Stimulated activated CD4-positive, alpha-beta T cell treated with anti-CD3 and anti-CD28 coated beads, Interleukin-1b, Interleukin-23, amount 100 ng/mL, for 4 hours (primary cell): ENCODE measurements around the gene ANO9.
A peak's percentile ranks its signal among the peaks of the same experiment; 100 is the strongest.

ENCODE experiments used
- DNase-seq, 2 donors: peaks; one replicate each; pipeline ENCODE4 v3.0.0-alpha.2; 2020; ENCODE audit warnings: low read depth in 2 of 2

Gene ANO9

GRCh38 chr11:370070-370941 lies 71.5 kb downstream of the ANO9 start:
- no peak for DNase-seq

- DNase-seq: peak in 1 of 2 donors; percentile 43
Measured at GRCh38 chr11:369336-370018, 72.3 kb downstream of the ANO9 start, which contains the start of gene B4GALNT4. B4GALNT4 (plus strand) TSS chr11:369499; CDS start chr11:369804, 305 bp downstream.

GRCh38 chr11:368414-369335 lies 73.1 kb downstream of the ANO9 start:
- DNase-seq: no peak

GRCh38 chr11:367956-368413 lies 73.8 kb downstream of the ANO9 start:
- no peak for DNase-seq
